ENCODE results near the gene KCNC1. TPM values are rescaled to one million over a fixed set of nuclear protein-coding genes. Genes with fewer than 3 reads are reported as not detected.

KCNC1 gene
- total RNA-seq, 4 donors from 2014 or later: not detected

- intact Hi-C loops (cut with DNase I): no loop called here
- no peaks in the 10 kb centered on the region for H3K9me3 ChIP-seq
Measured at GRCh38 chr11:17813391-17814059, 78.9 kb downstream of the KCNC1 start.

GRCh38 chr11:17814546-17814945 lies 80.0 kb downstream of the KCNC1 start:
- no peaks in the 10 kb centered on the region for H3K9me3 ChIP-seq
- H3K27me3 ChIP-seq: no peaks in the 10 kb centered on the region
- DNase-seq (ENCODE audit: extremely low spot score): no peak
- whole genome bisulfite sequencing: 100% methylated on average over 1 of the region's 1 CpG
- intact Hi-C loops (cut with DNase I): no loop called here
- H3K4me1 ChIP-seq: peaks cover 20 to 54% (median 48%) of the 10 kb centered on the region in 4 donors
- TF ChIP-seq EP300 (IDR thresholded peaks at IDR 0.05) (no peak), CTCF (IDR thresholded peaks at IDR 0.05) (no peak), POLR2A (IDR thresholded peaks at IDR 0.05; ENCODE audit: low read depth) (no peak)
- no peak overlapping the region for H3K4me3 ChIP-seq
- H3K27ac ChIP-seq (replicated peaks in 1 of 4): no peak overlapping the region
- no peaks in the 10 kb centered on the region for H3K36me3 ChIP-seq

More at GRCh38 chr11:17813391-17814059, 78.9 kb downstream of the KCNC1 start:
- no peak overlapping the region for H3K4me3 ChIP-seq
- TF ChIP-seq CTCF (IDR thresholded peaks at IDR 0.05): no peak
- DNase-seq (ENCODE audit: extremely low spot score): no peak
- no peaks in the 10 kb centered on the region for H3K27me3 ChIP-seq
- H3K4me1 ChIP-seq: peaks cover 20 to 54% (median 48%) of the 10 kb centered on the region in 4 donors
- H3K36me3 ChIP-seq: no peaks in the 10 kb centered on the region
- WGBS: 40% methylated on average over 2 of the region's 2 CpGs
- H3K27ac ChIP-seq (replicated peaks in 1 of 4): peak overlapping the region in 2 of 4 donors; percentile 4 to 31

- intact Hi-C loops (cut with DNase I): no loop called here
- DNase-seq (ENCODE audit: extremely low spot score): no peak
- WGBS: 56% methylated on average over 4 of the region's 4 CpGs
- Histone ChIP-seq H3K4me1 (peaks cover 12 to 43% (median 34%) of the 10 kb centered on the region in 4 donors), H3K36me3 (no peaks in the 10 kb centered on the region), H3K9me3 (no peaks in the 10 kb centered on the region), H3K27ac (replicated peaks in 1 of 4) (no peak overlapping the region), H3K4me3 (no peak overlapping the region), H3K27me3 (no peaks in the 10 kb centered on the region)
- TF ChIP-seq EP300 (IDR thresholded peaks at IDR 0.05) (no peak), POLR2AphosphoS5 (IDR thresholded peaks at IDR 0.05) (no peak), POLR2A (IDR thresholded peaks at IDR 0.05; ENCODE audit: low read depth) (no peak), CTCF (IDR thresholded peaks at IDR 0.05) (no peak)
Measured at GRCh38 chr11:17816232-17816931, 81.8 kb downstream of the KCNC1 start.

GRCh38 chr11:17821648-17822400 lies 87.2 kb downstream of the KCNC1 start:
- no peak for DNase-seq (ENCODE audit: extremely low spot score)
- TF ChIP-seq CTCF (IDR thresholded peaks at IDR 0.05) (no peak), EP300 (IDR thresholded peaks at IDR 0.05) (no peak), POLR2AphosphoS5 (IDR thresholded peaks at IDR 0.05) (peak in 1 of 2 donors; percentile 63)
- intact Hi-C loops (cut with DNase I): no loop called here

More at GRCh38 chr11:17821648-17822400, 87.2 kb downstream of the KCNC1 start:
- Histone ChIP-seq H3K9me3 (no peaks in the 10 kb centered on the region), H3K4me1 (peaks cover 15 to 19% (median 16%) of the 10 kb centered on the region in 4 donors), H3K4me3 (no peak overlapping the region), H3K27ac (replicated peaks in 1 of 4) (peak overlapping the region in 3 of 4 donors; percentile 16 to 62 (median 49)), H3K36me3 (no peaks in the 10 kb centered on the region), H3K27me3 (no peaks in the 10 kb centered on the region)
- WGBS: 30% methylated on average over 4 of the region's 4 CpGs

Data from esophagus muscularis mucosa (tissue), 4 donors.